Heart left ventricle (tissue), 13 donors: ENCODE data around the gene TMEM119.

Source experiments
- POLR2A ChIP-seq, 2 donors: fragments of 450-650 bp; IDR thresholded peaks; one replicate each; pipeline ENCODE4 v1.6.1; 2017; ENCODE audit warnings: antibody characterized with exemption in 2 of 2, mild to moderate bottlenecking in 2 of 2, moderate library complexity in 2 of 2
- TF ChIP-seq, protein P1 (sequence below), 12 donors: fragments of 200-600 bp; sonication (generic) in 4 of 12; IDR thresholded peaks; one replicate each; pipeline versions ENCODE4 v1.5.0 to v1.8.0; 2018 to 2022; ENCODE audit warnings: antibody characterized with exemption in 12 of 12, mild to moderate bottlenecking in 5 of 12
- donor health status: ischemic (EF 13 %, LVEDD 7.1; RV severe dilation, severe dysfunction).
- donor health status: DM: no; HTN: yes; CAD: no.
- donor health status: DM: no; HTN: no; CAD: no.
- donor health status: ischemic (EF 25% LVEDD 6.9; RV normal size, moderate dysfunction).
- donor health status: ischemic (EF 25% LVEDD 5.7; RV mildly dilated, moderate dysfunction).
- donor health status: ischemic (EF 35%, LVEDD 5.7; RV mildly dilated, moderate dysfunction).
- donor health status: nonischemic (EF 11% LVEDD 7.7; RV severe dilation, severe dysfunction).
- donor health status: DM: yes; HTN: yes; CAD: no.
- donor health status: PGD.
- donor health status: ischemic (EF 29% LVEDD 5.4; RV normal size, mild dysfunction).
- donor health status: nonischemic (EF 23%, LVEDD 6.1; RV moderate dilation, normal function).

DNA sequence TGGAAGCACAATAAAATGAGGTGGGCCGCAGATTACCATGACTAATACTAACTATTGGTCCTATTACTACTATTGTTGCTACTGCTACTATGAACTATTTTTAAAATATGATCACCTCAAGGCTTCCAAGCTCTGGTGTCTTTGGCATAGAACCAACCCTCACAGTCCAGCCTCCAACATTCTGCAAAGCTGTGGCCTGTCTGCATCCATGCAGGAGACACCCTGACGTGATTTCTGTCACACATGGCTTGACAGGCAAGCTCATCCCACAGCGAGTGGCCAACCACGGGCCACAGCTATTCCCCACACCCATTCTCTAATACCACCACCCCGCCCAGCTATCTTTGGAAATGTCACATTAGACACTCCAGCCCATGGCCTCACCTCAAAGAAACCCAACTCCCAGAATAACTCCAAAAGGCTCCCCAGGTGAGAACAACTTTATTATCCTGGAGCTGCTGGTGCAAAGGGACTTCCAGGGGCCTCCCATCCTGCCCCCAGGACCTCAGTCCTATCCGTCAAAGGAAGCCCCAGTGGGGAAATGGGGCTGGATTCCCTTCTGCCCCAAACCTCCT, 21.1 kb downstream of the TMEM119 start:
- TF ChIP-seq, protein P1, sequence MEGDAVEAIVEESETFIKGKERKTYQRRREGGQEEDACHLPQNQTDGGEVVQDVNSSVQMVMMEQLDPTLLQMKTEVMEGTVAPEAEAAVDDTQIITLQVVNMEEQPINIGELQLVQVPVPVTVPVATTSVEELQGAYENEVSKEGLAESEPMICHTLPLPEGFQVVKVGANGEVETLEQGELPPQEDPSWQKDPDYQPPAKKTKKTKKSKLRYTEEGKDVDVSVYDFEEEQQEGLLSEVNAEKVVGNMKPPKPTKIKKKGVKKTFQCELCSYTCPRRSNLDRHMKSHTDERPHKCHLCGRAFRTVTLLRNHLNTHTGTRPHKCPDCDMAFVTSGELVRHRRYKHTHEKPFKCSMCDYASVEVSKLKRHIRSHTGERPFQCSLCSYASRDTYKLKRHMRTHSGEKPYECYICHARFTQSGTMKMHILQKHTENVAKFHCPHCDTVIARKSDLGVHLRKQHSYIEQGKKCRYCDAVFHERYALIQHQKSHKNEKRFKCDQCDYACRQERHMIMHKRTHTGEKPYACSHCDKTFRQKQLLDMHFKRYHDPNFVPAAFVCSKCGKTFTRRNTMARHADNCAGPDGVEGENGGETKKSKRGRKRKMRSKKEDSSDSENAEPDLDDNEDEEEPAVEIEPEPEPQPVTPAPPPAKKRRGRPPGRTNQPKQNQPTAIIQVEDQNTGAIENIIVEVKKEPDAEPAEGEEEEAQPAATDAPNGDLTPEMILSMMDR (IDR thresholded peaks at IDR 0.05), result no peak
- no peak for TF ChIP-seq POLR2A (IDR thresholded peaks at IDR 0.05)
